ENCODE results near the gene CENPA.
A peak's percentile ranks its signal among the peaks of the same experiment; 100 is the strongest.

CENPA gene

GRCh38 chr2:26752656-26753055 is 33.2 kb upstream of the CENPA start:
- TF ChIP-seq YY1 (IDR thresholded peaks at IDR 0.05; ENCODE audit: low read depth), result no peak
- TF ChIP-seq ZBTB7A (IDR thresholded peaks at IDR 0.05; ENCODE audit: low read depth), result no peak
- TF ChIP-seq RAD21 (IDR thresholded peaks at IDR 0.05; ENCODE audit: low read depth), result no peak
- TF ChIP-seq CEBPB (IDR thresholded peaks at IDR 0.05), result no peak
- TF ChIP-seq EGR1 (IDR thresholded peaks at IDR 0.05), result no peak
- no peak for TF ChIP-seq TCF12 (IDR thresholded peaks at IDR 0.05; ENCODE audit: low read depth)
- no peak for TF ChIP-seq TAF1 (IDR thresholded peaks at IDR 0.05; ENCODE audit: low read depth)
- no peak for TF ChIP-seq FOXM1 (IDR thresholded peaks at IDR 0.05; ENCODE audit: borderline replicate concordance, low read depth)
- no peak for TF ChIP-seq CREB1 (IDR thresholded peaks at IDR 0.05; ENCODE audit: low read depth)
- TF ChIP-seq USF1 (IDR thresholded peaks at IDR 0.05), result no peak
- no peak for TF ChIP-seq EP300 (IDR thresholded peaks at IDR 0.05; ENCODE audit: borderline replicate concordance)
- TF ChIP-seq TEAD4 (IDR thresholded peaks at IDR 0.05), result no peak
- no peak for TF ChIP-seq NFIC (IDR thresholded peaks at IDR 0.05)
- no peak for TF ChIP-seq MAX (IDR thresholded peaks at IDR 0.05)

GRCh38 chr2:26754539-26754938 is 31.3 kb upstream of the CENPA start:
- TF ChIP-seq RAD21 (IDR thresholded peaks at IDR 0.05; ENCODE audit: low read depth) (no peak), REST (IDR thresholded peaks at IDR 0.05; ENCODE audit: low read depth) (no peak), TEAD4 (IDR thresholded peaks at IDR 0.05) (no peak), TCF12 (IDR thresholded peaks at IDR 0.05; ENCODE audit: low read depth) (no peak), CEBPB (IDR thresholded peaks at IDR 0.05) (no peak), FOXM1 (IDR thresholded peaks at IDR 0.05; ENCODE audit: borderline replicate concordance, low read depth) (no peak), TAF1 (IDR thresholded peaks at IDR 0.05; ENCODE audit: low read depth) (no peak), ZBTB7A (IDR thresholded peaks at IDR 0.05; ENCODE audit: low read depth) (no peak), USF1 (IDR thresholded peaks at IDR 0.05) (no peak), CREB1 (IDR thresholded peaks at IDR 0.05; ENCODE audit: low read depth) (no peak)

GRCh38 chr2:26754972-26755670 is 30.7 kb upstream of the CENPA start:
- TF ChIP-seq TCF12 (IDR thresholded peaks at IDR 0.05; ENCODE audit: low read depth) (peak; percentile 65), TAF1 (IDR thresholded peaks at IDR 0.05; ENCODE audit: low read depth) (no peak), ZBTB7A (IDR thresholded peaks at IDR 0.05; ENCODE audit: low read depth) (no peak), EP300 (IDR thresholded peaks at IDR 0.05; ENCODE audit: borderline replicate concordance) (peak; percentile 57; the same call in 1 of the 2 replicates), CEBPB (IDR thresholded peaks at IDR 0.05) (peak; percentile 21; the same call in 1 of the 2 replicates), RAD21 (IDR thresholded peaks at IDR 0.05; ENCODE audit: low read depth) (no peak), NFIC (IDR thresholded peaks at IDR 0.05) (0 out of 2 replicates have a peak, but pooled peaks have one; percentile 36), CREB1 (IDR thresholded peaks at IDR 0.05; ENCODE audit: low read depth) (no peak), FOXM1 (IDR thresholded peaks at IDR 0.05; ENCODE audit: borderline replicate concordance, low read depth) (no peak), YY1 (IDR thresholded peaks at IDR 0.05; ENCODE audit: low read depth) (0 out of 2 replicates have a peak, but pooled peaks have one; percentile 30), USF1 (IDR thresholded peaks at IDR 0.05) (0 out of 2 replicates have a peak, but pooled peaks have one; percentile 30), TEAD4 (IDR thresholded peaks at IDR 0.05) (peak; percentile 62), MAX (IDR thresholded peaks at IDR 0.05) (peak; percentile 33; the same call in 1 of the 2 replicates)

GRCh38 chr2:26756337-26756736 is 29.5 kb upstream of the CENPA start:
- TF ChIP-seq TEAD4 (IDR thresholded peaks at IDR 0.05) (no peak), MAX (IDR thresholded peaks at IDR 0.05) (no peak), NFIC (IDR thresholded peaks at IDR 0.05) (no peak), YY1 (IDR thresholded peaks at IDR 0.05; ENCODE audit: low read depth) (no peak), FOXM1 (IDR thresholded peaks at IDR 0.05; ENCODE audit: borderline replicate concordance, low read depth) (no peak), ZBTB7A (IDR thresholded peaks at IDR 0.05; ENCODE audit: low read depth) (no peak), TAF1 (IDR thresholded peaks at IDR 0.05; ENCODE audit: low read depth) (no peak), EP300 (IDR thresholded peaks at IDR 0.05; ENCODE audit: borderline replicate concordance) (no peak), EGR1 (IDR thresholded peaks at IDR 0.05) (no peak), CEBPB (IDR thresholded peaks at IDR 0.05) (no peak), RAD21 (IDR thresholded peaks at IDR 0.05; ENCODE audit: low read depth) (no peak), USF1 (IDR thresholded peaks at IDR 0.05) (no peak), CREB1 (IDR thresholded peaks at IDR 0.05; ENCODE audit: low read depth) (no peak), TCF12 (IDR thresholded peaks at IDR 0.05; ENCODE audit: low read depth) (no peak), REST (IDR thresholded peaks at IDR 0.05; ENCODE audit: low read depth) (no peak)
